ENCODE results near the gene F2RL3. TPM values are rescaled to one million over a fixed set of nuclear protein-coding genes. Genes with fewer than 3 reads are reported as not detected.

Gene F2RL3
- total and polyA plus RNA-seq, 7 donors = 0.69 to 3.9 (median 1.9) TPM

DNA sequence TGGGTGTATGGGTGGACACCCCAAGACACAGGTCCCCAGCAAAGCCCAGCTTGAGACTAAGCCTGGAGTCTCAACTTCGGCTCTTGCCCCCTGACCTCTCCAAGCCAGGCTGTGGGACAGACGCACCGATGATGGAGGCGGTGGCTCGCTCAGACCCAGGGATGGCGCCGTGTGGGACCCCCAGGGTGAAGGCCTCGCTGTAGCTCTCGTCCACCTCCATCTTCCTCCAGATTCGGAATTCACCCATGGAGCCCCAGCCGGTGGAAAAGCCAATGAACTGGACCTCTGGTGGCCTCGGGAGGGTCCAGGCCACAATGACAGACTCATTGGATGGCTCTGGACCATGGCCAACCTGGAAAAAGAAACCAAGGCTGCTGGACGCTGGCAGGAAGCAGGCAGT, 39.1 kb downstream of the F2RL3 start:
- intact Hi-C loops (cut with DNase I) = no loop called here
- Histone ChIP-seq H3K27ac (no peak overlapping the region), H3K27me3 (no peaks in the 10 kb centered on the region), H3K36me3 (no peaks in the 10 kb centered on the region), H3K4me3 (no peak overlapping the region), H3K4me1 (no peaks in the 10 kb centered on the region), H3K9me3 (peaks cover 0 to 5% (median 1%) of the 10 kb centered on the region in 4 donors)
- TF ChIP-seq POLR2AphosphoS5 (IDR thresholded peaks at IDR 0.05) (no peak), POLR2A (IDR thresholded peaks at IDR 0.05) (no peak), EP300 (IDR thresholded peaks at IDR 0.05) (no peak)
- TF ChIP-seq, protein P1, sequence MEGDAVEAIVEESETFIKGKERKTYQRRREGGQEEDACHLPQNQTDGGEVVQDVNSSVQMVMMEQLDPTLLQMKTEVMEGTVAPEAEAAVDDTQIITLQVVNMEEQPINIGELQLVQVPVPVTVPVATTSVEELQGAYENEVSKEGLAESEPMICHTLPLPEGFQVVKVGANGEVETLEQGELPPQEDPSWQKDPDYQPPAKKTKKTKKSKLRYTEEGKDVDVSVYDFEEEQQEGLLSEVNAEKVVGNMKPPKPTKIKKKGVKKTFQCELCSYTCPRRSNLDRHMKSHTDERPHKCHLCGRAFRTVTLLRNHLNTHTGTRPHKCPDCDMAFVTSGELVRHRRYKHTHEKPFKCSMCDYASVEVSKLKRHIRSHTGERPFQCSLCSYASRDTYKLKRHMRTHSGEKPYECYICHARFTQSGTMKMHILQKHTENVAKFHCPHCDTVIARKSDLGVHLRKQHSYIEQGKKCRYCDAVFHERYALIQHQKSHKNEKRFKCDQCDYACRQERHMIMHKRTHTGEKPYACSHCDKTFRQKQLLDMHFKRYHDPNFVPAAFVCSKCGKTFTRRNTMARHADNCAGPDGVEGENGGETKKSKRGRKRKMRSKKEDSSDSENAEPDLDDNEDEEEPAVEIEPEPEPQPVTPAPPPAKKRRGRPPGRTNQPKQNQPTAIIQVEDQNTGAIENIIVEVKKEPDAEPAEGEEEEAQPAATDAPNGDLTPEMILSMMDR (IDR thresholded peaks at IDR 0.05) = no peak
- no peak for DNase-seq
- 90 to 92% methylated on average over 13 of the region's 13 CpGs for whole genome bisulfite sequencing, 2 donors

DNA sequence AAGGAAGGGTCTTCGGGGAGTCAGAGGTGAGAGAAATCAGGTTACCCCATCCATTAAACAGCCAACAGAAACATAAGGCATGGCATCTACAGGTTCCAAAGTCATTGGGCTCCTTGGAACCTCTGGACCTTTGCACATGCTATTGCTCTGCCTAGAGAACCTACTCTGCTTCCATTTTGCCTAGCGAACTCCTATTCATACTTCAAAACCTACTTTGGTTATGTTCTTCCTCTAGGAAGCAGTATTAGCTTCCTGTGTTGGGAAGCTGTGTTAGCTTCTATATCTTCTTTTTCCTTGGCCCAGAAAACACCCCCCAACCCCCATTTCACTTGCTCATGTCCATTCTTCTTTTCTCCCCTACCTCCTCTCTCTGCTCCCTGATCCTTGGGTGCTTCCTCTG, 39.6 kb downstream of the F2RL3 start:
- TF ChIP-seq, protein P1 (IDR thresholded peaks at IDR 0.05) = no peak
- no peak for TF ChIP-seq EP300 (IDR thresholded peaks at IDR 0.05)
- no peak for TF ChIP-seq POLR2AphosphoS5 (IDR thresholded peaks at IDR 0.05)
- no peak for TF ChIP-seq POLR2A (IDR thresholded peaks at IDR 0.05)

DNA sequence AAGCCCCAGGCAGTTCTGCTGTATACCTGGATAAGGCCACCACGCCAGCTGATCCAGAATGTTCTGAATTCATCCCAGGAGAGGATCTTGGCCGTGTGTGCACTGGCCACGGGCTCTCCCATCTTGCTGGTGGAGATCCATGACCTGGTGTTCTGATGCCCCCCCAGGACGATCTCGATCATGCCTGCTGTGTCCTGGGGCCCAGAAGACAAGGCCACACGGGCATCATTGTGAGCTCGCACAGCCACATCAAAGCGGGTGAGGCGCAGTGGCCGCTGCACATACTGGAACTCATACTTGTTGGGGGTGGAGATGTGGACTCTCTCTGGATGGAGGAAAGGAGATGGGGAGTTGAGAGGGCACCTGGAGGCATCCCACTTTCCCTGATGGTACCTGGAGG, 40.1 kb downstream of the F2RL3 start:
- Histone ChIP-seq H3K36me3 (no peaks in the 10 kb centered on the region), H3K4me3 (no peak overlapping the region), H3K4me1 (no peaks in the 10 kb centered on the region), H3K27me3 (no peaks in the 10 kb centered on the region), H3K27ac (no peak overlapping the region), H3K9me3 (peaks cover 0 to 6% (median 2%) of the 10 kb centered on the region in 4 donors)
- intact Hi-C loops (cut with DNase I) = no loop called here
- TF ChIP-seq POLR2AphosphoS5 (IDR thresholded peaks at IDR 0.05) = no peak
- TF ChIP-seq EP300 (IDR thresholded peaks at IDR 0.05) = no peak
- TF ChIP-seq, protein P1 (IDR thresholded peaks at IDR 0.05) = no peak
- TF ChIP-seq POLR2A (IDR thresholded peaks at IDR 0.05) = no peak
- WGBS, 2 donors = 94% methylated on average over 10 of the region's 10 CpGs
- DNase-seq = peak; percentile 41

More for the DNA sequence above, 39.6 kb downstream of the F2RL3 start:
- no peak for DNase-seq
- Histone ChIP-seq H3K9me3 (peaks cover 0 to 6% (median 1%) of the 10 kb centered on the region in 4 donors), H3K27ac (no peak overlapping the region), H3K4me1 (no peaks in the 10 kb centered on the region), H3K27me3 (no peaks in the 10 kb centered on the region), H3K4me3 (no peak overlapping the region), H3K36me3 (no peaks in the 10 kb centered on the region)
- intact Hi-C loops (cut with DNase I) = no loop called here
- WGBS, 2 donors = 95 to 96% methylated on average over 2 of the region's 2 CpGs

DNA sequence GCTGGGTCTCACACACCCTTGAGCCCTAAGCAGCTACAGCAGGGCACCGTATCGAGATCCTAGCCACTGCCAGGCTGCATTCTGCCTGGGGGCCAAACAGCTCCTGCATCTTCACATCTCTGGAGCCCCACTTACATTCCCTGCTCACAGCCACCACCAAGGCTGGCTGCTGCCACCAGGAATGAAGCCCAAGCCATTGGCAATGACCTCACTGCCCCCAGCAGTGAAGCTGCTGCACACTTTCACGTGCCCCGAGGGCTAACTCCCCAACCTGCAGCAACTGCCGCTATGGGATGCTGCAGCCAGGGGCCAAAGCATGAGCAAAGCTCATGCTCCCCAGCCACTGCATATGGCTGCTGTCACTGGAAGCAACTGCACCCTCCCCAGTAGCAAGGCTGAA, 42.0 kb downstream of the F2RL3 start:
- peaks cover 0 to 11% (median 5%) of the 10 kb centered on the region in 4 donors for H3K9me3 ChIP-seq
- H3K27ac ChIP-seq = no peak overlapping the region
- intact Hi-C loops (cut with DNase I) = no loop called here
- H3K4me3 ChIP-seq = no peak overlapping the region
- peak; percentile 27 for DNase-seq
- no peaks in the 10 kb centered on the region for H3K36me3 ChIP-seq
- H3K4me1 ChIP-seq = no peaks in the 10 kb centered on the region
- no peak for TF ChIP-seq POLR2A (IDR thresholded peaks at IDR 0.05)
- TF ChIP-seq, protein P1 (IDR thresholded peaks at IDR 0.05) = no peak
- no peak for TF ChIP-seq EP300 (IDR thresholded peaks at IDR 0.05)
- TF ChIP-seq POLR2AphosphoS5 (IDR thresholded peaks at IDR 0.05) = no peak
- WGBS, 2 donors = 70 to 79% methylated on average over 5 of the region's 5 CpGs
- H3K27me3 ChIP-seq = no peaks in the 10 kb centered on the region

DNA sequence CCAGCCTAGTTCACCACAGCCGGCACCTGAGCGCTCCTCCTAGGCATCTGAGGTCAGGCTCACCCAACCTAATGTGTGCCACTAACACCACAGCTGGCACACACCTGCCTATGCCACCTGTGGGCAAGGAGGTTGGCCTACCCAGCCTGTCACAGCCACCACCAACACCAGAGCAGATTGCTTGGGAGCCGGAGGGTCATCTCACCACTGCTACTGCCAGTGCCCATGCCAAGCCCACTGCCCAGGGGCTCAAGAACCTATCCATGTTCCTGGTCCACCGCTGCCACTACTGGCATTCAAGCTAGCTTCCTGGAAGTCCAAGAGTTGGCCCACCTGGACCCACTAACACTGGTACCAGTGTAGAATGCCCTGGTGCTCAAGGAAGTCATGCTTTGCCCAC, 42.5 kb downstream of the F2RL3 start:
- H3K4me3 ChIP-seq = no peak overlapping the region

More for the DNA sequence above, 42.5 kb downstream of the F2RL3 start:
- peaks cover 0 to 11% (median 5%) of the 10 kb centered on the region in 4 donors for H3K9me3 ChIP-seq
- no peak for TF ChIP-seq POLR2A (IDR thresholded peaks at IDR 0.05)
- TF ChIP-seq POLR2AphosphoS5 (IDR thresholded peaks at IDR 0.05) = no peak
- no peak for TF ChIP-seq EP300 (IDR thresholded peaks at IDR 0.05)
- TF ChIP-seq, protein P1 (IDR thresholded peaks at IDR 0.05) = no peak
- WGBS, 2 donors = 96 to 97% methylated on average over 4 of the region's 4 CpGs
- H3K4me1 ChIP-seq = no peaks in the 10 kb centered on the region
- peak; percentile 36 for DNase-seq
- intact Hi-C loops (cut with DNase I) = no loop called here
- no peak overlapping the region for H3K27ac ChIP-seq
- no peaks in the 10 kb centered on the region for H3K27me3 ChIP-seq
- H3K36me3 ChIP-seq = no peaks in the 10 kb centered on the region

Measured in sigmoid colon (tissue), 7 donors.